A549 (cell line): Measurements from ENCODE around the gene PTPRE.

Source experiments
- MAX ChIP-seq: IDR thresholded peaks from 2 replicates; pipeline ENCODE4 v1.6.1; 2012
- TF ChIP-seq, protein P1 (sequence below): fragments of >200 bp; sonication (Bioruptor Twin); formaldehyde crosslinking; IDR thresholded peaks from 3 replicates; pipeline ENCODE4 v1.5.1; 2016

DNA sequence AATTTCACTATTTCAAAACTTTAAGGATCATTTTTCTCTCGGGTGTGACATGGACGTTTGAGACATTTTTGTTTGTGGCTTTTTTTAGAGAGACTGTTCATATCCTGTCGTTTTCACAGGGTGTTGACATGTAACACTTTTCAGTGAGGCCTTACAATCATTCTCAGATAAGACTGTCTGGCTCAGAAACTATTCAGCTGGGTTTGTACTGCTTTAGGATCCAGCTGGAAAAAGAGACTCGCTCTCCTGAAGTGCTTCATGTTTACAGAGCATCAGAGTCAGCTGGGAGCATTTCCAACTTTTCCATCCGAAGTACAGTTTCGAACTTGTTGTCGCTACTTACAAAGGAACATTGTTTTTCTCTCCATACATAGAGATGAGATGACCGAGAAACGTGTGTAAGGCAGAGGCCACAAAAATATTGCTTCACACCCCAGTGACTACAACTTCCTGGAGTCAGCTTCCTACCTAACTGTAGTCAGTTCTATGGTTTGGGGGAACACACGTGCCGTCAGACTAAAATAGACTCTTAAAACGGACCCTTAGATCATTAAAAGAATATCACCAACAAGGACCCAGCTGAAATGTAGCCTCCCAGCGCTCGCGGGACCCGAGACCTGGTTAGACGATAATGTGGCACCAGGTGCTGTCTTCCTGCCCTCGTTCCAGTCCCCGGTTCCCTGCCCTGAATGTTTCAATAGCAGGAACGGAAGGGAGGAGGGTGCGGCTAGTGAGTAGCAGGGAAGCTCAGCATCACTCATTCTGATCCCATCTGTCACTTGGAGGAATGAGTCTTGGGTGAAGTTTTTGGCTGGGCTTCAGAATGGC, 141.3 kb downstream of the PTPRE start:
- TF ChIP-seq, protein P1, sequence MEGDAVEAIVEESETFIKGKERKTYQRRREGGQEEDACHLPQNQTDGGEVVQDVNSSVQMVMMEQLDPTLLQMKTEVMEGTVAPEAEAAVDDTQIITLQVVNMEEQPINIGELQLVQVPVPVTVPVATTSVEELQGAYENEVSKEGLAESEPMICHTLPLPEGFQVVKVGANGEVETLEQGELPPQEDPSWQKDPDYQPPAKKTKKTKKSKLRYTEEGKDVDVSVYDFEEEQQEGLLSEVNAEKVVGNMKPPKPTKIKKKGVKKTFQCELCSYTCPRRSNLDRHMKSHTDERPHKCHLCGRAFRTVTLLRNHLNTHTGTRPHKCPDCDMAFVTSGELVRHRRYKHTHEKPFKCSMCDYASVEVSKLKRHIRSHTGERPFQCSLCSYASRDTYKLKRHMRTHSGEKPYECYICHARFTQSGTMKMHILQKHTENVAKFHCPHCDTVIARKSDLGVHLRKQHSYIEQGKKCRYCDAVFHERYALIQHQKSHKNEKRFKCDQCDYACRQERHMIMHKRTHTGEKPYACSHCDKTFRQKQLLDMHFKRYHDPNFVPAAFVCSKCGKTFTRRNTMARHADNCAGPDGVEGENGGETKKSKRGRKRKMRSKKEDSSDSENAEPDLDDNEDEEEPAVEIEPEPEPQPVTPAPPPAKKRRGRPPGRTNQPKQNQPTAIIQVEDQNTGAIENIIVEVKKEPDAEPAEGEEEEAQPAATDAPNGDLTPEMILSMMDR: no peak
- TF ChIP-seq MAX: no peak
